HEK293 (cell line): ENCODE measurements around the gene SMTNL2.

ENCODE experiments used
- CTCF ChIA-PET: fragments of 350-600 bp; formaldehyde crosslinking; extraction: SDS; loops from one replicate; lab custom pipeline; 2021; ENCODE audit warnings: antibody characterized with exemption; lab: Yijun Ruan, JAX
- POLR2A ChIA-PET: fragments of 300-600 bp; formaldehyde crosslinking; extraction: SDS; loops from one replicate; lab custom pipeline; 2020; ENCODE audit warnings: antibody characterized with exemption, inconsistent platforms; lab: Yijun Ruan, JAX
- H3K27ac ChIP-seq: fragments of 200-500 bp; sonication (Bioruptor generic); 2 replicates; pipeline ENCODE4 v1.5.1; 2014; ENCODE audit warnings: low read depth, low read length, control low read depth, inconsistent platforms; ENCODE audit errors: extremely low read depth
- H3K36me3 ChIP-seq, 2 experiments: fragments of 200-500 bp in 1 of 2; sonication (Bioruptor generic) in 1 of 2; 1 replicate in 1 of 2; 2 replicates in 1 of 2; pipeline ENCODE4 v1.5.1; 2014 to 2017; ENCODE audit warnings: inconsistent platforms in 2 of 2, low read length in 2 of 2; ENCODE audit not compliant: control insufficient read depth in 2 of 2, insufficient read depth in 1 of 2
- H3K4me1 ChIP-seq: fragments of 200-500 bp; sonication (Bioruptor generic); 2 replicates; pipeline ENCODE4 v1.5.1; 2014; ENCODE audit warnings: mild to moderate bottlenecking, low read length, inconsistent platforms; ENCODE audit not compliant: control insufficient read depth, insufficient read depth
- H3K4me3 ChIP-seq: 2 replicates; pipeline ENCODE4 v1.5.1; 2011; ENCODE audit warnings: low read depth, mild to moderate bottlenecking, control low read depth, low read length, moderate library complexity
- H3K9me3 ChIP-seq: fragments of 200-500 bp; sonication (Bioruptor generic); 2 replicates; pipeline ENCODE4 v1.5.1; 2014; ENCODE audit warnings: low read depth, low read length, inconsistent platforms; ENCODE audit not compliant: control insufficient read depth, insufficient read depth
- BCL11B ChIP-seq: fragments of 450-650 bp; formaldehyde crosslinking; IDR thresholded peaks from 2 replicates; pipeline ENCODE4 v1.5.1; 2016; ENCODE audit warnings: low read depth, missing biosample characterization, missing genetic modification characterization
- INSM2 ChIP-seq: fragments of 450-650 bp; formaldehyde crosslinking; IDR thresholded peaks from 2 replicates; pipeline ENCODE4 v1.5.1; 2016; ENCODE audit warnings: missing biosample characterization, missing genetic modification characterization
- KLF10 ChIP-seq: fragments of 450-650 bp; IDR thresholded peaks from 2 replicates; pipeline ENCODE4 v1.5.1; 2018; ENCODE audit warnings: missing biosample characterization, mild to moderate bottlenecking, missing genetic modification characterization
- PRDM1 ChIP-seq: fragments of 450-650 bp; formaldehyde crosslinking; IDR thresholded peaks from 2 replicates; pipeline ENCODE4; 2016; ENCODE audit warnings: missing biosample characterization, missing genetic modification characterization
- SETDB1 ChIP-seq: IDR thresholded peaks from one replicate; pipeline ENCODE4 v1.6.1; 2017; ENCODE audit warnings: mild to moderate bottlenecking, low read length, moderate library complexity, mixed read lengths; ENCODE audit not compliant: insufficient read length
- YY2 ChIP-seq: fragments of 450-650 bp; formaldehyde crosslinking; IDR thresholded peaks from 2 replicates; pipeline ENCODE4 v1.5.1; 2016; ENCODE audit warnings: missing biosample characterization, missing genetic modification characterization
- ZBTB48 ChIP-seq: fragments of 450-650 bp; formaldehyde crosslinking; IDR thresholded peaks from 2 replicates; pipeline ENCODE4 v1.5.1; 2016; ENCODE audit warnings: missing biosample characterization, missing genetic modification characterization
- ZNF146 ChIP-seq: fragments of 450-650 bp; formaldehyde crosslinking; IDR thresholded peaks from 2 replicates; pipeline ENCODE4 v1.5.1; 2016; ENCODE audit warnings: missing biosample characterization, missing genetic modification characterization
- ZNF280C ChIP-seq: fragments of 450-650 bp; formaldehyde crosslinking; IDR thresholded peaks from 2 replicates; pipeline ENCODE4 v1.5.1; 2016; ENCODE audit warnings: missing biosample characterization, missing genetic modification characterization
- ZNF280D ChIP-seq: fragments of 450-650 bp; formaldehyde crosslinking; IDR thresholded peaks from 2 replicates; pipeline ENCODE4 v1.5.1; 2016; ENCODE audit warnings: missing biosample characterization, missing genetic modification characterization
- ZNF350 ChIP-seq: fragments of 450-650 bp; formaldehyde crosslinking; IDR thresholded peaks from 2 replicates; pipeline ENCODE4 v1.5.0; 2017; ENCODE audit warnings: missing biosample characterization, mild to moderate bottlenecking, missing genetic modification characterization
- ZNF366 ChIP-seq: fragments of 450-650 bp; formaldehyde crosslinking; conservative IDR thresholded peaks from 2 replicates; pipeline ENCODE4 v1.5.1; 2016; ENCODE audit warnings: missing biosample characterization, missing genetic modification characterization
- ZNF398 ChIP-seq: fragments of 450-650 bp; formaldehyde crosslinking; IDR thresholded peaks from 2 replicates; pipeline ENCODE4 v1.5.1; 2017; ENCODE audit warnings: missing biosample characterization, missing genetic modification characterization
- ZNF433 ChIP-seq: fragments of 450-650 bp; formaldehyde crosslinking; IDR thresholded peaks from 2 replicates; pipeline ENCODE4 v1.5.1; 2016; ENCODE audit warnings: missing biosample characterization, missing genetic modification characterization, low read depth
- ZNF488 ChIP-seq: fragments of 450-650 bp; formaldehyde crosslinking; IDR thresholded peaks from 2 replicates; pipeline ENCODE4 v1.5.1; 2016; ENCODE audit warnings: missing biosample characterization, missing genetic modification characterization
- ZNF560 ChIP-seq: fragments of 450-650 bp; formaldehyde crosslinking; IDR thresholded peaks from 2 replicates; pipeline ENCODE4 v1.5.1; 2017; ENCODE audit warnings: missing biosample characterization, missing genetic modification characterization, borderline replicate concordance
- ZNF623 ChIP-seq: fragments of 450-650 bp; formaldehyde crosslinking; IDR thresholded peaks from 2 replicates; pipeline ENCODE4 v1.5.1; 2016; ENCODE audit warnings: missing biosample characterization, missing genetic modification characterization
- ZNF624 ChIP-seq: fragments of 450-650 bp; formaldehyde crosslinking; IDR thresholded peaks from 2 replicates; pipeline ENCODE4 v1.5.1; 2017; ENCODE audit warnings: missing biosample characterization, missing genetic modification characterization
- ZNF629 ChIP-seq: fragments of 450-650 bp; formaldehyde crosslinking; IDR thresholded peaks from 2 replicates; pipeline ENCODE4 v1.5.1; 2017; ENCODE audit warnings: missing biosample characterization, missing genetic modification characterization
- ZNF777 ChIP-seq: fragments of 450-650 bp; formaldehyde crosslinking; IDR thresholded peaks from 2 replicates; pipeline ENCODE4 v1.5.1; 2017; ENCODE audit warnings: missing biosample characterization, missing genetic modification characterization, borderline replicate concordance
- ZNF791 ChIP-seq: fragments of 450-650 bp; formaldehyde crosslinking; IDR thresholded peaks from 2 replicates; pipeline ENCODE4 v1.5.1; 2016; ENCODE audit warnings: missing biosample characterization, missing genetic modification characterization

Gene SMTNL2

GRCh38 chr17:4617590-4618351, 33.4 kb downstream of the SMTNL2 start:
- H3K27ac ChIP-seq: no peak overlapping the region
- H3K9me3 ChIP-seq: no peaks in the 10 kb centered on the region
- no peaks in the 10 kb centered on the region for H3K4me1 ChIP-seq
- TF ChIP-seq ZNF350: no peak
- no peak for TF ChIP-seq ZBTB48 (tag by site-specific recombination)
- TF ChIP-seq ZNF560: no peak
- no peak for TF ChIP-seq ZNF629
- TF ChIP-seq INSM2: no peak
- TF ChIP-seq ZNF398 (tag by site-specific recombination): no peak
- TF ChIP-seq ZNF791 (tag by site-specific recombination): no peak
- no peak for TF ChIP-seq ZNF777 (tag by site-specific recombination)
- no peak for TF ChIP-seq ZNF433 (tag by site-specific recombination)
- TF ChIP-seq YY2 (tag by site-specific recombination): no peak
- TF ChIP-seq ZNF146 (tag by site-specific recombination): no peak
- no peak for TF ChIP-seq KLF10 (tag by site-specific recombination)
- no peak for TF ChIP-seq BCL11B (tag by site-specific recombination)
- H3K4me3 ChIP-seq: no peak overlapping the region
- no peaks in the 10 kb centered on the region for H3K36me3 ChIP-seq
- ChIA-PET CTCF (interaction anchor here (0.5 to 2.3 kb wide), 5 partner anchors 8 to 325 kb away, joined by 3 to 13 read pairs (median 5); no protein-coding TSS in a partner anchor), POLR2A (no interaction called here)

GRCh38 chr17:4620531-4621101, 36.3 kb downstream of the SMTNL2 start:
- TF ChIP-seq PRDM1 (tag by site-specific recombination) (peak; percentile 89), ZNF366 (tag by site-specific recombination) (peak; percentile 95), ZNF623 (no peak)
- no peak overlapping the region for H3K27ac ChIP-seq
- ChIA-PET POLR2A (no interaction called here), CTCF (interaction anchor here (1.0 to 7.2 kb wide), 2 partner anchors 12 to 52 kb away, joined by 3 to 289 read pairs; no protein-coding TSS in a partner anchor)
- no peaks in the 10 kb centered on the region; the same call in 1 of the 2 replicates for H3K4me1 ChIP-seq
- no peaks in the 10 kb centered on the region for H3K36me3 ChIP-seq
- H3K4me3 ChIP-seq: no peak overlapping the region
- no peaks in the 10 kb centered on the region for H3K9me3 ChIP-seq

- CTCF ChIA-PET: interaction anchor here (0.6 to 7.2 kb wide), 5 partner anchors 9 to 54 kb away, joined by 3 to 289 read pairs (median 3); no protein-coding TSS in a partner anchor
- no peaks in the 10 kb centered on the region; the same call in 1 of the 2 replicates for H3K4me1 ChIP-seq
- peak; percentile 96 for TF ChIP-seq SETDB1
- TF ChIP-seq ZNF624 (tag by site-specific recombination): peak; percentile 97
- no peak for TF ChIP-seq ZNF280D
- no peak for TF ChIP-seq ZNF280C
- TF ChIP-seq ZNF623: no peak
- TF ChIP-seq ZNF488 (tag by site-specific recombination): no peak
- no peak overlapping the region for H3K27ac ChIP-seq
- H3K9me3 ChIP-seq: no peaks in the 10 kb centered on the region
- no peak overlapping the region for H3K4me3 ChIP-seq
- no peaks in the 10 kb centered on the region for H3K36me3 ChIP-seq
- POLR2A ChIA-PET: no interaction called here
These were observed 38.0 kb downstream of the SMTNL2 start for GRCh38 chr17:4622375-4622774.
